ENCODE data around the gene PWP1.
A peak's percentile ranks its signal among the peaks of the same experiment; 100 is the strongest.

PWP1 gene

DNA sequence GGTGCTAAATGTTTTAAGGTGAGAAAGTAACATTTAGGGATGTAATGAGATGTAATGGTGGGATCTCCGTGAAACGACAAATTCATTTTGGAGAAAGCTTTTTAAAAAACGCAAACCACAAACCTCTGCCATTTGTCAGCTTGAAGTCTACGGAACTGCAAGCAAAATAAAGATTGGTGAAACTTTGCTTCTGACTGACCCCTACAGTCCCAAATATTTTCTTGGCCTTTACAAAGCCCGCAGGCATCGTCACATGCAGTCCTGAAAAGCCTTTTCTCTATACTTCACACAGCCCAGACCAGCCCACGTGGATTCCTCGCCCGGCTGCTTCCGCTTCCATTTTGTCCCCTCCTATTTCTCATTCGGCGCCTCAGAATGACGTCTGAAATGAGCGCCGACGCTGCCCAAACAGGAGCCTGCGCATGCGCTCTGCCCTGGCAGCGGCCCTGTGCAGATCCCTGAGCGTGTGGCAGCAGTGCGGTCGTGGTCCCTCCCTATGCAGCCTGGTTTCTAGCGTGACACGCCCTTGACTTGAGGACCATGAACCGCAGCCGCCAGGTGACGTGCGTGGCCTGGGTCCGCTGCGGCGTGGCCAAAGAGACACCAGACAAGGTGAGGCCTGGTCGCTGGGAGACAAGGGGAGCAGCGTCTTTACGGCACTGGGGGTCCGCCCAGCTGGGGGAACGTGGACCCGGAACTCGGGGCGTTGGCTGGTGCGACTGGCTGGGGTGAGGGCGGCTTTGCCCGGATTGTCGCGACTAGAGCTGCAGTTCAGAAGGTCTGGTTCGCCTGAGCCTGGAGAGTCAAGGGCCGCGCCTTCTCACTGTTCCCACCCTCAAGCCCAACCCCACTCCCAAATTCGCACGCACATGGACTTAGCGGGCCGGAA lies at the start of gene PWP1:
Gene PWP1 (plus strand): TSS at position 440 of the 889 bp plus-strand sequence. CDS start 101 bp downstream, at position 541.
- H3K27ac Mint-ChIP-seq = peak within 1 kb of the TSS; percentile 97
- H3K4me3 Mint-ChIP-seq = peak within 1 kb of the TSS; percentile 95
- peak; percentile 95 to 97 for DNase-seq (ENCODE audit: low spot score in 2 of 2)

DNA sequence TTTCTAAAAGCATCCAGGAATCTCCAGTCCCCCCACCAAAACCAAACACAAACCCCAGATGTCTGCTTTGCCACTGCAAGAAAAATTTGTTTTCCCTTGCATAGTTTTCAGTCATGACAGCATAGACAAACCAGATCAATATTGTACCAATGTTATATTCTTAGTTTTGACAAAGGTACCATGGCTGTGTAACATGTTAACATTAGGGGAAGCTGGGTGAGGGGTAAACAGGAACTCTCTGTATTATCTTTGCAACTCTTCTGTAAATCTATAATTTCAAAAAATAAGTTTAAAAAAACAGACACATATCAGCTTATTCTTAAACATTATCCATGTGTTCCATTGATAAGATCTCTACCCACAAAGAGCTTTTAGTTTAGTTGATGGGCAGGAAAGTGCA lies 44.4 kb upstream of the PWP1 start:
- no peak overlapping the region for H3K27ac Mint-ChIP-seq
- DNase-seq (ENCODE audit: low spot score in 2 of 2) = no peak
- H3K4me3 Mint-ChIP-seq = no peak overlapping the region
- peaks cover 12% of the 10 kb centered on the region for H3K27me3 Mint-ChIP-seq
- peaks cover 2% of the 10 kb centered on the region for H3K9me3 Mint-ChIP-seq
- H3K4me1 Mint-ChIP-seq = no peaks in the 10 kb centered on the region
- no peak for ATAC-seq (ENCODE audit: low read depth)
- no peaks in the 10 kb centered on the region for H3K36me3 Mint-ChIP-seq

More for the DNA sequence above, at the start of gene PWP1:
- Mint-ChIP-seq H3K9me3 (no peaks in the 10 kb centered on the region), H3K27me3 (no peaks in the 10 kb centered on the region), H3K36me3 (peaks cover 13% of the 10 kb centered on the region), H3K4me1 (peaks cover 17% of the 10 kb centered on the region)
- ATAC-seq (ENCODE audit: low read depth) = peak; percentile 88

DNA sequence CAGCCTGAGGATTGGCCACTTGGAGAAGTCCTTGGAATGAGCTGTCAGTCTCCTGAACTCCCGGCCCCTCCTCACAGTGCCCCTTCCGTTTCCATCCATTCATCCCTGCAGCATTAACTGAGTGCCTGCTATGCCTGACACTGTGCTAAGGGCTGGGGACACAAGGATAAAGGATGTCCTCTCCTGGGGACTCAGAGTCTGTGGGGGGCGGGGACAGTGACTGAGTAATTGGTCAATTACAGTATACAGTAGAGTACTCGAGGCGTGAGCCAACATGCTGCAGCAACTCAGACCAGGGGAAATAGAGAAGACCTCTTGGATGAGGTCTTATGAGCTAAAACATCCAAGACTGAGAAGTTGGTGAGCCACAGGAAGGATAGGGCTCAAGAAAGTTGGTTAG lies 43.4 kb upstream of the PWP1 start:
- Mint-ChIP-seq H3K4me1 (no peaks in the 10 kb centered on the region), H3K36me3 (no peaks in the 10 kb centered on the region), H3K4me3 (no peak overlapping the region), H3K9me3 (peaks cover 2% of the 10 kb centered on the region), H3K27me3 (peaks cover 14% of the 10 kb centered on the region), H3K27ac (no peak overlapping the region)
- no peak for DNase-seq (ENCODE audit: low spot score in 2 of 2)
- no peak for ATAC-seq (ENCODE audit: low read depth)

DNA sequence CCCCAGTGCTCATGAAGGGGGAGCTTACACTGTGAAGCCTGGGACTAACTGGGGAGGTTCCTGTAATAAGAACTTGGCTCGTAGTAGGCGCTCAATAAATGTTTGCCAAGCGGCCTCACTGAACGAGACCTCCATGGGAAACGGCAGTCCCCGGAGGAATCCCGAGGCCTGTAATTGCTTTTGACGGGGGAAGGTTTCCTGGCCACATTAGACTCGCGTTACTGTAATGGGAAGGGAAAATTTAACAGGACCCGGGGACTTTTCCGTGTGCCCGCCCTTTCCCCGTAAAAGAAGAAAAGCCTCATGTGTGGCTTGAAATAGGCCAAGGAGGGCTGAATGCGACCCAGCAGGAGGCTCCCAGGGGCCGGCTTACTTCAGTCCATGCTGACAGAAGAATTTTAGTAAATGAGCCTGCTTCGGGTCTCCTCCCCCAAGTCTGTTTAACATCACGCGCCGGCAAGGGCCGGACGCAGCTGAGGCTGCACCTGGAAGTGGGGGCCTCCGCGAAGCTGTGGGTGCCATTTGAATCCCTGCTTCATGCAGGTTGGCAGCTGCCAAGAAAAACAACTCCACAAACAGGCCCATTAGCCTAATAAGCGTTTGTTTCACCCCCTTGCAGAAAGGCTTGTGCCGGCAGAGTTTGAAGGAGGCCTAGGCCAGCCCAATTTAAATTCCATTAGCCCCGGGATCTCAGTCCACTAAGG lies 39.8 kb upstream of the PWP1 start:
- Mint-ChIP-seq H3K9me3 (peaks cover under 1% of the 10 kb centered on the region), H3K4me3 (no peak overlapping the region), H3K4me1 (no peaks in the 10 kb centered on the region), H3K27me3 (peaks cover 7% of the 10 kb centered on the region), H3K36me3 (no peaks in the 10 kb centered on the region), H3K27ac (no peak overlapping the region)
- no peak for ATAC-seq (ENCODE audit: low read depth)
- DNase-seq (ENCODE audit: low spot score in 2 of 2) = no peak

DNA sequence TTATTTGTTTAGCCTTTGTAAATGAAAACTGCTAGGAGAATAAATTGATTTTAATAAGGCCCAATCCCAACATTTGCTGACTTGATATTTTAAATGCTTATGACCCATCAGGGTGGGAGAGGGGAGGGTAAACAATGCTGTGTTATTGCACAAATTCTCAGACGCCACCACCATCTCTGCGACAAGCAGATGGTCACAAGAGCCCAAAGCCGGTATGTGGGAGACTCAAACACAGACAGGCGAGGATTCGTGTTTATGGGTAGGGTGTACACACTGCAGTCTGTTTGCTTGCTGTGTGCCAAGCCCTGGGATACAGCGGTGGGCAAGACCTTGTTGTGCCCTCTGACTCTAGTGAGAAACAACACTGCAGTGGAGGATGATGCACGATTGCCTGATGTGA lies 39.2 kb upstream of the PWP1 start:
- ATAC-seq (ENCODE audit: low read depth) (no peak), DNase-seq (ENCODE audit: low spot score in 2 of 2) (no peak)
- no peak overlapping the region for H3K4me3 Mint-ChIP-seq
- no peaks in the 10 kb centered on the region for H3K9me3 Mint-ChIP-seq
- no peak overlapping the region for H3K27ac Mint-ChIP-seq
- H3K36me3 Mint-ChIP-seq = no peaks in the 10 kb centered on the region
- no peaks in the 10 kb centered on the region for H3K4me1 Mint-ChIP-seq
- H3K27me3 Mint-ChIP-seq = peaks cover 10% of the 10 kb centered on the region

DNA sequence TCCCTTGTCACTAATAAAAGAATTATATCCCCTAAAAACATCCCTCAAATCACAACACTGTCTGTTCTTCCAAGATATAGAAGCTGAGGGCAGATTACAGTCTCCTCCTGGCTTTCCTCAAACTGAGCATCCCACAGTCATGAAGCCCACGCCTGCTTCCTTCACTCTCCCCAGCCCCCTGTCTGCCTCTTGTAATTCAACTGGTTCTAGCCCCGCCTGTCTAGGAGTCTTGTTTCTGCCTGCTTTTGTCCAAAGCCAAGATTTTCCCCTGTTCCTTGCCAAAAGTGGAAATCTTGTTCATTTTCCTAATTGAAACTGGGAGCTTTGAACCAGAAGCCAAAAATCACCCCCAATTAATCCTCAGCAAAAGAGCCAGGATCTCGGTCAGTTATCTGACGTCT lies 35.9 kb upstream of the PWP1 start:
- Mint-ChIP-seq H3K27ac (no peak overlapping the region), H3K9me3 (no peaks in the 10 kb centered on the region), H3K4me3 (no peak overlapping the region), H3K27me3 (peaks cover 8% of the 10 kb centered on the region), H3K4me1 (no peaks in the 10 kb centered on the region), H3K36me3 (no peaks in the 10 kb centered on the region)
- ATAC-seq (ENCODE audit: low read depth) = no peak
- DNase-seq (ENCODE audit: low spot score in 2 of 2) = no peak

DNA sequence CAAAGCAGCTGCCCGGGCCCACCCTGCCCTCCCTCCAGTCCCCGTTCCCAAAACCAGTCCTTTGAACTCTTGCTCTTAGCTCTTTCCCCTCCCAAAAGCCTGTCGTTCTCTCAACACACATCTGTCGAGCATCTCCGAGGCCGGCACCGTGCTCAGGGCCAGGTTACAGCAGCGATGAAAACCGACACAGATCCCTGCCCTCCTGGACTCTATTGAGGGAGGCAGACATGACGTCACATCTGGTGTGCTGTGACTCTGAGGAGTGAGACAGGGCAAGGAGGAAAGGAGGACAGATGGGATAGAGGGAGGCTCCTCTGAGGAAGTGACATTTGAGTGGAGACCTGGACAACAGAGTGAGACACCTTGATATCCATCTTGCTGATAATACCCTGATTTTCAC lies 34.6 kb upstream of the PWP1 start:
- no peaks in the 10 kb centered on the region for H3K4me1 Mint-ChIP-seq
- H3K27me3 Mint-ChIP-seq = peaks cover 8% of the 10 kb centered on the region
- H3K36me3 Mint-ChIP-seq = no peaks in the 10 kb centered on the region
- no peak overlapping the region for H3K27ac Mint-ChIP-seq
- ATAC-seq (ENCODE audit: low read depth) = no peak
- H3K4me3 Mint-ChIP-seq = no peak overlapping the region
- no peaks in the 10 kb centered on the region for H3K9me3 Mint-ChIP-seq
- DNase-seq (ENCODE audit: low spot score in 2 of 2) = no peak

DNA sequence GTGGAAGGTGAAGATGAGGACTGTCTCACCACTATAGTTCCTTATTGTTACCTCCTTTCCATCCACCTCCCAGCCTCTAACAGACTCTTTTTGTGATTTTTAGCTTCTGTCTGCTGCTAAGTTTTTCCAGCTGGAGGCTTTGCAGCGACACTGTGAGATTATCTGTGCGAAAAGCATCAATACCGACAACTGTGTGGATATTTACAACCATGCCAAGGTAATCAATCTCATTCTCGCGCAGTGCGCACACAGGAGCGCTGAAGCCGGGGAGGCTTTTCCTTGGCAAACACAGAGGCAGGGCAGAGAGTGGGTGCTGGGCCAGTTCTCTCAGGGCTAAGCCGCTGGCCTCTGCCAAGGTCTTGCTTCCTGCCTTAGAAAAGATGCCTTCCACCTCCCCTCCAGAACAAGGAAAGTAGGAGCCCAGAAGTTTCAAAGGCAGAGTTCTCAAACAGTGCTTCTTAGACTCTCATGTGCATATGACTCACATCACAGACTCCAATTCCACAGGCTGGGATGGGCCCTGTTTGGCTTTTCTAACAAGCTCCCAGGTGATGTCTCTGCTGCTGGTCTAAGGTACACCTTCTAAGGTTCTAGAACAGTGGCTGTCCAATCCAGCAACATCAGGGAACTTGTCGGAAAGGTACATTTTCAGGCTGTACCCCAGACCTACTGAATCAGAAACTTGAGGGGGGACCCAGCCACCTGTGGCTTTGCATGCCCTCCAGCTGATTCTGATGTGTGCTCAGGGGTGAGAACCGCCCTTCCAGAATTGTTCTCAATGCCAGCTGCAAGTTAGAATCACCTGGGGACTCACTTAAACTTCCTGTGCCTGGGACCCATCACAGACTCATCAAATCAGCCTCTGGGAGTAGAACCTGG lies 33.8 kb upstream of the PWP1 start:
- H3K9me3 Mint-ChIP-seq = no peaks in the 10 kb centered on the region
- H3K36me3 Mint-ChIP-seq = no peaks in the 10 kb centered on the region
- no peak overlapping the region for H3K27ac Mint-ChIP-seq
- ATAC-seq (ENCODE audit: low read depth) (no peak), DNase-seq (ENCODE audit: low spot score in 2 of 2) (no peak)
- H3K27me3 Mint-ChIP-seq = peaks cover 6% of the 10 kb centered on the region
- H3K4me3 Mint-ChIP-seq = no peak overlapping the region
- H3K4me1 Mint-ChIP-seq = no peaks in the 10 kb centered on the region

DNA sequence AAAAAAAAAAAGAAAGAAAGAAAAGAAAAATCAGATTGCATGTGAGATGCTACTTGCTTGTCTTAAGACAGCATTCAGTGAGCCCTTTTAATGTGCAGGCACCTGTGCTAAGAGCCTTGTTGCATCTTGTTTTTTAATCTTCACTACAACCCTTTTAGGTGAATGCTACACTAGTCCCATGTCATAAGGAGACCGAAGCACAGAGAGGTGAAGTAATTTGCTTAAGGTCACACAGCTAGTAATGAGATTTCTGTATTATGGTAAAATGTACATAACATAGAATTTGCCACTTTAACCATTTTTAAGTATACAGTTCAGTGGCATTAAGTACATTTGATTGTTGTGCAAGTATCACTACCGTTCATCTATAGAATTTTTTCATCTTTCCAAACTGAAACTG lies 32.1 kb upstream of the PWP1 start:
- ATAC-seq (ENCODE audit: low read depth) (no peak), DNase-seq (ENCODE audit: low spot score in 2 of 2) (no peak)
- Mint-ChIP-seq H3K9me3 (no peaks in the 10 kb centered on the region), H3K36me3 (no peaks in the 10 kb centered on the region), H3K27ac (no peak overlapping the region), H3K4me1 (no peaks in the 10 kb centered on the region), H3K4me3 (no peak overlapping the region), H3K27me3 (peaks cover 6% of the 10 kb centered on the region)

DNA sequence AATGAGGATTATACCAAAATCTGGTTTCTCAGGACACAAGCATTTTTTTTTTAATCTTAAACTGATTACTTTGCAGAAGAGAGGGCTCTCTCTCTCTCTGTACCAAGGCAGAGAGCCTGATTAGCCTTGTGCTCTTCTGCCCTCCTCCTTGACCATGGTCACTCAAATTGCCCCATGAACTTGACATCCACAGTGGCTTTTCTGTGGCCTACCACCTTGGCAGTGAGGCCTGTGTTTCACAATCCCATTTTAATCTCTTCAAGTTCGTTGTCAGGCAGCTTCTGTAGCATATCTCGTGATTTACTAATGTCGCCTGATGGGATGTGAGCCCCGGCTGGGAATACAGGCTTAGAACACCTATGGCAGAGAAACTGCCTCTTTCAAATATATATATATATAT lies 30.7 kb upstream of the PWP1 start:
- no peak for DNase-seq (ENCODE audit: low spot score in 2 of 2)
- peaks cover 4% of the 10 kb centered on the region for H3K27me3 Mint-ChIP-seq
- no peaks in the 10 kb centered on the region for H3K4me1 Mint-ChIP-seq
- H3K36me3 Mint-ChIP-seq = no peaks in the 10 kb centered on the region
- no peaks in the 10 kb centered on the region for H3K9me3 Mint-ChIP-seq
- H3K4me3 Mint-ChIP-seq = no peak overlapping the region
- ATAC-seq (ENCODE audit: low read depth) = no peak
- no peak overlapping the region for H3K27ac Mint-ChIP-seq

DNA sequence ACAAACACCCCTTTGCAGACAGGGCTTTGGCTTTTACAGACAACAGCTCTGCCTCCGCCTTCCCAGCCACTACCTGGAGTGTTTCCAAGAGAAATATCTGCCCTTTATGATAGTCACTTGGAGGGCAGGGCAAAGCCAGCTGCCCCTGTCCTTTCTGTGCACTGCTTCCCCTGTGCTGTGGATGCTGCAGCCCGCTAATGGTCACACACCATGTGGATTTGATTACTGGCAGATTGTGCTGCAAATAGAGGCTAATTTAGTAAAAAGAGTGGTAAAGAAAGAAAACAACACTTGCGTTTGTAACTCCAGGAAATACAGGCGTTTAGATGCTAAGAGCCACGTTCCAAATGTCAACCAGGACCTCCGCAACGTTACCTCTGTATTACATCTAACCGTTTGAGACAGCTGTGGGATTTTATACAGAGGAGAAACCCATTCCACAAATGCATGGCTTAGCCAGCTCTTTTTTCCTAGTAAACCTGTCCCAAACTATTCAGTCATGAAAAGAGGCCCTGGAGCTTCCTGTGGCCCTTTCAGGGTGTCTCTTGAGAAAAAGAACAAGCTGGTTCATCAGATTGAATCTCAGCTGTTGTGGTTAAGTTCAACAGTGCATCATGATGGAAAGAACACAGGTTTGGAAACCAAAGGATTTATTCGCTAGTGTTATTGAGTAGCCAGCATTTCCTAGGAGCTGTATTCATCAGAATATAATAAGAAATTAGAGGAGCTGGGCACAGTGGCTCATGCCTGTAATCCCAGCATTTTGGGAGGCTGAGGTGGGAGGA lies 30.1 kb upstream of the PWP1 start:
- Mint-ChIP-seq H3K27me3 (peaks cover 4% of the 10 kb centered on the region), H3K27ac (no peak overlapping the region), H3K4me1 (no peaks in the 10 kb centered on the region), H3K36me3 (no peaks in the 10 kb centered on the region), H3K9me3 (no peaks in the 10 kb centered on the region), H3K4me3 (no peak overlapping the region)
- ATAC-seq (ENCODE audit: low read depth) (no peak), DNase-seq (ENCODE audit: low spot score in 2 of 2) (no peak)

DNA sequence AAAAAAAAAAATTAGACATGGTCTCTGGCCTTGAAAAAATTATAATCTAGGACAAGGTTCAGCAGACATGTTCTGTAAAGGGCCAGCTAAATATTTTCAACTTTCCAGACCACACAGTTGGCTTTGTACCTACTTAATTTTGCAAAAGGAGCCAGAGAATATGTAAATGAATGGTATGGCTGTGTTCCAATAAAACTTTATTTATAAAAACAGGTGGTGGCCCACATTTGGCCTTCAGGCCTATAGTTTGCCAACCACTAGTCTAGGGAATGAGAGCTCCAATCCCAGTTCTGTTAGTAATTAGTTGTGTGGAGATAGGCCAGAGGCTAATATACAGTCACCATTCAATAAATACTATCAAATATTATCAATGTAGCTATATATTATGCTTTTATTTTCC lies 29.3 kb upstream of the PWP1 start:
- no peak for DNase-seq (ENCODE audit: low spot score in 2 of 2)
- Mint-ChIP-seq H3K4me3 (no peak overlapping the region), H3K9me3 (no peaks in the 10 kb centered on the region), H3K36me3 (no peaks in the 10 kb centered on the region), H3K27ac (no peak overlapping the region), H3K27me3 (peaks cover 5% of the 10 kb centered on the region), H3K4me1 (no peaks in the 10 kb centered on the region)
- no peak for ATAC-seq (ENCODE audit: low read depth)

DNA sequence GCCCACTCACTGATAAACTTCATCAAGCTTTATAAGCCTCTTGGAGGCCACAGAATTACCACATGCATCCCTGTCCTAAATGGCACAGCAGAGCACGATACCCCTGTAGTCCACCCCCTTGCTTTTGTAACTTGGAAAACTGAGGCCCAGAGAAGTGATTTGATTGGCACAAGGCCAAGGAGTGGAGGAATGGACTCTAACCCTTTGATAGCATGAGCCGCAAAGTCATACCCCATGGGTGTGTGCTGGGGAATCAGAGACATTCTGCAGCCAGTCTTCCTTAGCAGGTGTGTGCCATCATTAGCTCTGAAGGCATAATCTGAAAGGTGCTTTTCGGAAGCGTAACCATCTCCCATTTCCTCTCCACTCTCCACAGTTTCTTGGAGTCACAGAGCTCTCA lies 28.5 kb upstream of the PWP1 start:
- H3K27ac Mint-ChIP-seq = no peak overlapping the region
- no peaks in the 10 kb centered on the region for H3K9me3 Mint-ChIP-seq
- ATAC-seq (ENCODE audit: low read depth) (no peak), DNase-seq (ENCODE audit: low spot score in 2 of 2) (no peak)
- no peak overlapping the region for H3K4me3 Mint-ChIP-seq
- H3K27me3 Mint-ChIP-seq = peaks cover 3% of the 10 kb centered on the region
- no peaks in the 10 kb centered on the region for H3K36me3 Mint-ChIP-seq
- no peaks in the 10 kb centered on the region for H3K4me1 Mint-ChIP-seq
